ENCODE measurements around the gene CEP85. TPM values are rescaled to one million over a fixed set of nuclear protein-coding genes. Genes with fewer than 3 reads are reported as not detected.

CEP85 gene
- total RNA-seq, 3 donors from 2014 or later: 10.7 to 15.9 (median 15.6) TPM

GRCh38 chr1:26189751-26190275 lies 44.2 kb upstream of the CEP85 start:
- DNase-seq (no peak), ATAC-seq (no peak)
- Histone ChIP-seq H3K36me3 (ENCODE audit: low read depth) (no peaks in the 10 kb centered on the region), H3K4me3 (no peak overlapping the region), H3K4me1 (ENCODE audit: low read depth) (no peaks in the 10 kb centered on the region), H3K9me3 (no peaks in the 10 kb centered on the region)
- no peak for TF ChIP-seq CTCF (IDR thresholded peaks at IDR 0.05)
- intact Hi-C loops (cut with DNase I, micrococcal nuclease): no loop called here

GRCh38 chr1:26190373-26190987 lies 43.5 kb upstream of the CEP85 start, which contains the start of gene CATSPER4:
Gene CATSPER4, plus strand, starts transcription at chr1:26190602. Its CDS starts 26 bp downstream, at chr1:26190628.
- no peaks in the 10 kb centered on the region for H3K36me3 ChIP-seq (ENCODE audit: low read depth)
- TF ChIP-seq CTCF (IDR thresholded peaks at IDR 0.05): no peak
- DNase-seq (no peak), ATAC-seq (peak; percentile 37)
- H3K9me3 ChIP-seq: no peaks in the 10 kb centered on the region
- no peaks in the 10 kb centered on the region for H3K4me1 ChIP-seq (ENCODE audit: low read depth)
- no peak within 1 kb of the TSS for H3K4me3 ChIP-seq
- intact Hi-C loops (cut with DNase I, micrococcal nuclease): no loop called here

GRCh38 chr1:26191739-26192138 lies 42.3 kb upstream of the CEP85 start:
- no peak overlapping the region for H3K4me3 ChIP-seq
- H3K9me3 ChIP-seq: no peaks in the 10 kb centered on the region
- intact Hi-C loops (cut with DNase I, micrococcal nuclease): no loop called here
- no peaks in the 10 kb centered on the region for H3K36me3 ChIP-seq (ENCODE audit: low read depth)
- ATAC-seq: no peak
- no peaks in the 10 kb centered on the region for H3K4me1 ChIP-seq (ENCODE audit: low read depth)
- no peak for TF ChIP-seq CTCF (IDR thresholded peaks at IDR 0.05)
- no peak for DNase-seq

GRCh38 chr1:26195805-26196204 lies 38.2 kb upstream of the CEP85 start:
- Histone ChIP-seq H3K4me1 (ENCODE audit: low read depth) (no peaks in the 10 kb centered on the region), H3K36me3 (ENCODE audit: low read depth) (no peaks in the 10 kb centered on the region), H3K4me3 (no peak overlapping the region), H3K9me3 (no peaks in the 10 kb centered on the region)
- intact Hi-C loops (cut with DNase I, micrococcal nuclease): no loop called here
- ATAC-seq (no peak), DNase-seq (no peak)
- TF ChIP-seq CTCF (IDR thresholded peaks at IDR 0.05): no peak

- H3K36me3 ChIP-seq (ENCODE audit: low read depth): no peaks in the 10 kb centered on the region
- H3K9me3 ChIP-seq: no peaks in the 10 kb centered on the region
- no peak for DNase-seq
- no peaks in the 10 kb centered on the region for H3K4me1 ChIP-seq (ENCODE audit: low read depth)
- H3K4me3 ChIP-seq: no peak overlapping the region
- no peak for ATAC-seq
- intact Hi-C loops (cut with DNase I, micrococcal nuclease): no loop called here
- TF ChIP-seq CTCF (IDR thresholded peaks at IDR 0.05): no peak
Observed at GRCh38 chr1:26197301-26197700, 36.7 kb upstream of the CEP85 start.

Measured in mucosa of descending colon (tissue), 3 donors.